G401.6 (cell line): ENCODE data around the gene OPN1LW.
"Not testable (repeated sequence)": the region's sequence is repeated elsewhere in the genome, so short reads cannot be mapped to it uniquely, and the experiment has no call there.

Experiments
- FAIRE-seq: peaks from 2 replicates; lab custom pipeline; 2012; peaks lifted over from hg19 to GRCh38; lab: Jason Lieb, UNC

The OPN1LW gene

DNA sequence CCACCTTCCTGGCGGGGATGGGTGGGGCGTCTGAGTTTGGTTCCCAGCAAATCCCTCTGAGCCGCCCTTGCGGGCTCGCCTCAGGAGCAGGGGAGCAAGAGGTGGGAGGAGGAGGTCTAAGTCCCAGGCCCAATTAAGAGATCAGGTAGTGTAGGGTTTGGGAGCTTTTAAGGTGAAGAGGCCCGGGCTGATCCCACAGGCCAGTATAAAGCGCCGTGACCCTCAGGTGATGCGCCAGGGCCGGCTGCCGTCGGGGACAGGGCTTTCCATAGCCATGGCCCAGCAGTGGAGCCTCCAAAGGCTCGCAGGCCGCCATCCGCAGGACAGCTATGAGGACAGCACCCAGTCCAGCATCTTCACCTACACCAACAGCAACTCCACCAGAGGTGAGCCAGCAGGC, at the start of gene OPN1LW:
OPN1LW (plus strand) TSS at position 234 of the 400 bp plus-strand sequence; CDS start at position 275, 41 bp downstream.
- FAIRE-seq, result not testable (repeated sequence)

DNA sequence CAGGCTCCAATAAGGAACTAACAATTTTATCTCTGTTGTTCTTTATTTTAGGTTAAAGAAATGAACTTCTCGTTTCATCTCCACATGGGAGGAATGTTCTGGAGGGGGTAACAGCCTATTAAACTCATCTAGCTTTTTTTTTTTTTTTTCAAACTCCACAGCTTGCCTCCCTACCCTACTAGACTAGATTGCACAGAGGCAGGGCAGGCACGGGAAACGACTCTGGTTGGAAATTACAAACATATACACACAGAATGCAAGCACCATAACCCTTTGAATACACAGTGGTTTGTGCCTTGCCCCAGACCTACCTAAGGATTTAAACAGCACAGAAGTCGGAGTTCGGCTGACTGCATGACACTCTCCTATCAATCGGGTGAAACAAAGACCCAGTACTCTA, 49.2 kb upstream of the OPN1LW start:
- FAIRE-seq, result no peak

DNA sequence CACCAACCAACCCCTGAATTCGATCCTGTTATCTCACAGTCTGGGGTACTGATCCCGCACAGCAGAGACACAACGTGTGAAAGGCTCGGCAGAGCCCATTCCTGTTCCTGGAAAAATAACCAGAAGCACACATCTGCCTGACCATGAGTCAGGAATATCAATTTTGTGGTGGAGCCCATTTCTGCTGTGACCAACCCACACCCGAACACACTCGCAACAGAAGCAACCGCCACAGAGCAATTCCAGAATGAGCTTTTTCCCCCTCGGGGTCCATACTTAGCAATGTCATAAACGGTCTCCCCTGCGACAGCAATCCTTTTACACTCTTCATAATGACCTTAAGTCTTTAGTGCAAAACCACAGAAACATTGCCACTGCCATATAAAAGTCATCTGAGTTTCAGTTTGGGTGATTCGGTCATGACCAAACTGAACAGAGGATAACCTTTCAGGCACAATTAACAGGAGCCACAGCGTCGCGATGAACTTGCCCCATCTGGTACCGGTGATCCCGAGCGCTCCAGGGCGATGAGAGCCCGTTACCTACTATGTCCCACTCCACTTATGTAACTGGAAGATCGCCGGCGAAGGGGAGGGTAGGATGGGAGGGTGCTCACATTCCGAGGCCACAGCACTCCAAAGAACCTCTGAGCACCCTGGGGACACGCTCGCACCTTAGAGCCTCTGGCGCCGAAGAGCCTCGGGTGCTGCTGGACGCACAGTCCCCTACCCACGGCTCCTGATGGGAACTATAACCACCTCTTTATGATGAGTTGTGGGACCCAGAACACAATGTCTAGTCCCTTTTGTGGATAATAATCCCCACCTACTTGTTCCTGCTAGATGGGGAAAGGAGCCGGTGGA, 47.7 kb upstream of the OPN1LW start:
- FAIRE-seq, result no peak

DNA sequence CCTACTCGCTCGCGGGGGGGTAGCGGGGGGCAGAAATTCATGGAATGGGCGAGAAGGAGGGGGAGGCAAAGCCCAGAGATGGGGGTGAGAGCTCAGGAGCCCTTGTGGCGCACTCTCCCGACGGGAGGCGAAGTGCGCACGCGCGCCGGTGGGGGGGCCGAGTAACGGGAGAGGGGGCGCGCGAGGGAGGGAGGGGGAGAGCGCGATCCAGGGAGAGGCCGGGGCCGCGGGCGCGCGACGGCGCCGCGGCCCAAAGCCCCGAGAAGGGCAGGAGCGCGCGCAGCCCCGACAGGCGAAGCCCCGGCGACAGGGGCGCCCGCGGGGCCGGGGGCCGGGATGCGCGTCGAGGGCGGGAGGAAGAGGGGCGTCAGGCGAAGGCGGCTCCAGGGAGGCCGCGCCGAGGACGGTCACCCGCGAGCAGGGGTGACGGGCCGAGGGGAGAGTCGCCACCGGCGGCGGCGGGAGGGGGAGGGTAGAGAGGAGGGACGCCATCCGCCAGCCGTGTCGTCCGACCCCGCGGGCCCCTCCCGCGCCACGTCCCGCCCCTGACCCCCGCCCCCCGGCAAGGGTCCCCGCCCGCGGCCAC, 46.9 kb upstream of the OPN1LW start:
- no peak for FAIRE-seq

DNA sequence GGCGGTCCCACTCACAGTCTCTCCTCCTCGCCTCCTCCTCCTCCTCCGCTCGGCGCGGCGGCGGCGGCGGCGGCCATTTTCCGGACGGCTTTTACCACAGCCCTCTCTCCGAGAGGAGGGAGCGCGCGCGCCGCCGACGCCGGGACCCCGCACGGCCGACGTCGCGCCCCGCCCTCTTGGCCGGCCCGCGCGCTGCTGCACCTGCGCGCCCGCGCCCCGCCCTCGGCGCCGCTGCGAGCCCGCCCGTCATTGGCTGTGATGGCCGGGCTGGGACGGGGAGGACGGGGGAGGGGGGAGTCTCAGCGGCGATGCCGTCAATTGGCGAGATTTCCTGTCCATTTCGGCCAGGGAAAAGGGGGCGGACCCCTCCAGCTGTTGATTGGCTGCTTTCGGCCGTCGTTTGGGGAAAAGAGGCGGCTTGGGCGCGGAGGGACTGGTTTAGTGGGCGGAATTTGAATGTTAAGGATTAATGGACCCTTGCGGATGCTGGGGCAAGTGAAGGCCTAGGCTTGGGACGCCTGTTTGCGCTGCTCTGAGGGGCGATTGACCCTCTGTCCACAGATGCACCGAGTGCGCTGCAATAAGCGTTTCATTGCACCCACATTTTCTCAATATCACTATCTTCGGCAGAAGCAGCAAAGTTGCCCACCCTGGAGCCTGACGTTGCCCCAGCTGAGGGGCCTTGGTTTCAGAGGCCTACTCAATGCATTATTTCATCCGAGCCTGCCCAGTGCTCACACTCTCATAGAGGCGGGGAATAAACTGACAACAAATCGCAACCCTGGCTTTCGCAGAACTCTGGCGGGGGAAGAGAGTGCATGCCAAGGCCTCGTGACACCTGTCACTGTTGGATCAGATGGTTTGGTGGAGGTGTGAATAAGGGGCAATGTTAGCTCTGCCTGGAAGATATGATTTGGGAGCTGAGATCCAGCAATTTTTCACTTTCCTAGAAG, 46.2 kb upstream of the OPN1LW start, which contains the start of gene MECP2:
MECP2 (minus strand) TSS at position 129 of the 953 bp plus-strand sequence.
- peak; percentile 81 for FAIRE-seq

DNA sequence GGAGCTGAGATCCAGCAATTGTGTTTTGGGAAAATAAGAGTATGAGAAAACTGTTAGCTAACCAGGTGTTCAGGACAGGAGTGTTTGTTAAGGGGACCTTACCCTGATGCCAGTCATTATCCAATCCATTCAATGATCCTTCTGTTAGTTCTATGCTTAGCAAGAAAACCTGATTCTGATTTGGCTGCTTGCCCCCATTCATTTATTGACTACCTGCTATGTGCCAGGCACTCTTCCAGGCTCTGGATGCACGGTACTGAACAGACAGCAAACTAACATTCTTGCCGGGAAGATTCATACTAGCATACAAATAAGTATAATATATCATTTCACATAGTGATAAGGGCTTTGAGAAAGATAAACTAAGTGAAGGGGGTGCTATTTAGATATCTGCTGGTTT, 45.5 kb upstream of the OPN1LW start:
- FAIRE-seq, result no peak

DNA sequence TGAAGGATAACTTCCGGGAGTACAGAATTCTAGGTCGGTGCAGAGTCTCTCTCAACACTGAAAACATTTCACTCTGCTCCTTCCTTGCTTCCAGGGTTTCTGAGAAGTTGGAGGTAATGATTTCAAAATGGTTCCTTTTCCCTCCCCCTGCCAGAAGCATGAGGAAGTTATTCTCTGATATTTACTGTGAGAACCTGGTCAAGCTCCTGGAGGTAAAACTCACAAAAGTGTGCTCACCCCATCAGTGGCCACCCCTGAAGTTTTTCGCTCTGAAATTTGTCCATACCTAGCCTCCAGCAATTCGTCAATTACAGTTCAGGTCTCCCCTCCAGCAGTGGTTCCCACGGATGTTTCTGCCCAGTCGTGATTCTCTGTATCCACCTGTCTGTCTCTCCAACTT, 30.3 kb upstream of the OPN1LW start:
- FAIRE-seq, result no peak

DNA sequence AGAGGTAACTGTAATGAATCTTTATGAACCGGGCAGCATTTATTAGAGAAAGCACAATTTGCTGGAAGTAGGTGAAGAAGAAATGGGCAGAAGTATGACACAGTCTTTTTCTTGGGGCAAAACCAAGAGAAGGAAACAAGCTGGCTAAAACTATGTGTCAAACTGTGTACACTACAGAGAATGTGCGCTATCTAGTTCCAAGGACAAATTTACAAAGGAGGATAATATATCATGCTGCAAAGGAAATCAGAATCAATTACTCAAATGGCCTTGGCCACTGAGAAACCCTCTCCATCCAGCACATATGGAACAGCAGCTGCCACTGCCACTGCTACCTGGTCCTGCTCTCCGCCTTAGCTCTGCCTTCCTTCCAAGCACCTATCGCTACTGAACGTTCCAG, 29.4 kb upstream of the OPN1LW start:
- FAIRE-seq, result no peak

DNA sequence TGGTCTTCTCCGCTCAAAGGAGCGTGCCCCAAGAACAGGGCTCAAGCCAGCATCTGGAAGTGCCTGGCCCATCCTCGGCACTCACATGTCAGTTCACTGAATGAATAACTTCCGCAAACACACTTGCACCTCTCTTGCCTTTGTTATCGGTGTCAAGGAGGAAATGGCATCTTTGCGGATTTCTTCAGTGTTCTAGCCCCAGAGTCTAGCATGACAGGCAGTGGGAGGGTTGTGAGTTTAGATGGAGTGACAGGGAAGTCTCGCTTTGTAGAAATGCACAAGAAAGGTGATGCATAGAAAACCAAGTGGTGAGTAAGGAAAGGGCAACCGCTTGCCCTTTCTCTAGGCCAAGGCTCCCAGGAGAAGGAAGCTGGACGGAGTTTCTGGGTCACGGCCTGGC, 29.0 kb upstream of the OPN1LW start:
- no peak for FAIRE-seq

DNA sequence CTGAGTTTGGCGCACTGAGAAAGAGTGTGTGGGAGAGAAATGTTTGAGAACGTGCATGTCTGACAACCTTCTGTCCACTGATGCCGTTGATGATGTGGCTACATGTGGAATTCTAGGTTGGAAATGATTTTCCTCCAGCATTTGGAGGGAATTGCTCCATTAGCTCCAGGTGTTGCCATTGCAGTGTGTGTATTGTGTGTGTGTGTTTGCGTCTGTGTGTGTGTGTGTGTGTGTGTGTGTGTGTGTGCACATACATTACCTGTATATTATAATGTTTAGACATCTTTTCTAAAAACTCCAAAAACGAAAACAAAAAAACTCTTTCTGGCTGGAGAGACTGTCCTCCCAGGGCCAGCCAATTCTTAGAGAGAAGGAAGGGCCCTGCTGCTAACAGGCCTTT, 28.3 kb upstream of the OPN1LW start:
- no peak for FAIRE-seq

DNA sequence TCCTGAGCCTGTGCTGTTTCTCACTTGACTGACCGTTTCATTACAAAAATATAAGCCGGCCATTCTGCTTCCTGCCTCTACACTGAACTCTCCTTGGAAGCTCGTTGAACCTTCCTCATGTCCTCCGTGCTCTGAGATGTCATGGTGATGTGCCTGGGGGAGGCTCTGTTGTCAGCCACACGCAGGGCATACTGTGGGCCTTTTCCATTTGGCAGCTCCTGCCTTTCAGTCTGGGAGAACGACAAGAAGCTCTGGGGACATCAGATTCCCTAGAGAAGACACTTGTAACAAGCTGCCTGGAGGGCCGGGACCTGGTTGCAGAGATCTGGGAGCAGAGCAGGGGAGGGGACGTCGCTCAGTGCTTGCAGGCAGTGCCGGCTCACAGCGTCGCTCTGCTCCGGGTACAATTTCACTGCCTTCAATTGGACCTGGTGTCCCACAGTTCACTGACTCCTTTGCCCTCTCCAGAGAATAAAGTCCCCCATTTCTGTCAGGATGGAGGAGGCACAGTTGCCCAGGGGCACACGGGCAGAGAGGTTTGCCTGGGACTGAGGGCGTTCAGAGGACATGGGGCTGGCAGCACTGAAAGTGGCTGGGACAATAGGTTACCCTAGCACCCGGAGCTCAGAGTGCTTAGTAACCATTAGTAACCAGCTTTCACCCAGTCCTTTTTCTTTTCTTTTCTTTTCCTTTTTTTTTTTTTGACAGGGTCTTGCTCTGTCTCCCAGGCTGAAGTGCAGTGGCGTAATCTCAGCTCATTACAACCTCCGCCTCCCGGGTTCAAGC, 27.4 kb upstream of the OPN1LW start:
- no peak for FAIRE-seq

DNA sequence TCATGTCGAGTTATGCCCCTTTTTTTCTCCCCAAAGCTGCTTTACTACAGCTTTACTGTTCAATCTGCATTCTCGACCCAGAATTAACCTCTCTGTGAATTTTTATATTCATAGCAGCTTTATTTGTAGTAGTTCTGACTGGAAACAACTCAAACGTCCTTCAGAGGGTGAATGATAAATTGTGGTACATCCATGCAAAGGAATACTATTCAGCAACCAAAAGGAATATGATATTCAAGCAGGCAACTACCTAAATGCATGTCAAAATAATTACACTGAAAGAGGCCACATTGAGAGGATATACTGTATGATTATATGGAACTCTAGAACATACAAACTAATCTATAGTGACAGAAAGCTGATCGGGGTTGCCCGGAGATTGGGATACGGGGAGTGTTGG, 26.5 kb upstream of the OPN1LW start:
- no peak for FAIRE-seq

DNA sequence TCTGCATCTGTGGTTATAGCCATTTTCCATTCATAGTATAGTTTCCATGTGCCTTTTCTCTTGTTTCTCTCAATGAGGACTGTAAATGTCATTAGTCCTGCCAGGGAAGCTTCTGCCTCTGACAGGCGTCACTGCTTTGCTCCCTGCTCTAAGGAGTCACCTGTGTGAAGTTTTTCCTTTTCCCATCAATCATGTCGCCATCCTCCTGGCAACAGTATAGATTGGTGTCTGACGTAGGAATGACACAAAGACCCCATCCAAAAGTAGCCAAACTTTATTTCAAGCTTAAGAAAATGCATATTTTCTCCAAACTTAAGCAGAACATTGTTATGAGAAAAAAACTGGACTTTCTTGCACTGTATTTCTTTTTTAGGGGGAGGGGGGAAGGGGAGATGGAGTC, 23.5 kb upstream of the OPN1LW start:
- FAIRE-seq, result no peak

DNA sequence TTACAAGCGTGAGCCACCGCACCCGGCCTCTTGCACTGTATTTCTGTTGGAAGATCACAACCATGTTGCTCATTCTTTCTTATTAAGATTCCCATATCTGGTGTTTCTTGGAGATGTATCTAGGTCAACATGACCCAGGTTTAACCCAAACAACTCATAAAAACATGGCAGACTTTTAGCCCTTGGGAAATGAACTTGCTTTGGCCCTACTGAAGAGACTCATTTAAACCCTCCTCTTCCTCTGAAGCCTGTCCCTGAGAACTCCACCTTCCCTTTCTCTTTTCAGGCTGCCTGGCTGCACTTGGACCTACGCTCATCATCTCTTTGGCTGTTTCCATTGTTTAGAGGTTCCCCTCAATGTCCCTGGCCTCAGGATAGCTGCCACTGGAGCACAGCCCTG, 22.8 kb upstream of the OPN1LW start:
- no peak for FAIRE-seq

DNA sequence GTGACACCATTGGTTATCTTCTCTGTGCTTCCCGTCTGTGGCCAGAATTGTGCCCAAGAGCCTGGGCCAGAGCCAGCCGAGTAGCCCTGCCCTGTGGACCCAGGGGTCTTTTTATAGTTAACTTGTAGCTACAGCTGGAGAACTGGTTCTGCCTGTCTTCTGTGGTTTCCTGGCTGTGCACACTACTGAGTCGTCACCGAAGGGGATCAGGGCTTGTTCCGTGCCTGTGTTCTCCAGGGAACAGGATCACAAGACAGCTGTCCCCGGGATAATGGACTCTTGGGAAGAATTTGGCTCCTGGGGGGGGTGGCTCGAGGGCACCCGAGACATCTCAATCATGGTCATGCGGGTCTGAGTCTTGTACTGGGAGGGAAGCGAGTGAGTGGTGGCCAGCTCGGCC, 22.1 kb upstream of the OPN1LW start:
- FAIRE-seq, result no peak

DNA sequence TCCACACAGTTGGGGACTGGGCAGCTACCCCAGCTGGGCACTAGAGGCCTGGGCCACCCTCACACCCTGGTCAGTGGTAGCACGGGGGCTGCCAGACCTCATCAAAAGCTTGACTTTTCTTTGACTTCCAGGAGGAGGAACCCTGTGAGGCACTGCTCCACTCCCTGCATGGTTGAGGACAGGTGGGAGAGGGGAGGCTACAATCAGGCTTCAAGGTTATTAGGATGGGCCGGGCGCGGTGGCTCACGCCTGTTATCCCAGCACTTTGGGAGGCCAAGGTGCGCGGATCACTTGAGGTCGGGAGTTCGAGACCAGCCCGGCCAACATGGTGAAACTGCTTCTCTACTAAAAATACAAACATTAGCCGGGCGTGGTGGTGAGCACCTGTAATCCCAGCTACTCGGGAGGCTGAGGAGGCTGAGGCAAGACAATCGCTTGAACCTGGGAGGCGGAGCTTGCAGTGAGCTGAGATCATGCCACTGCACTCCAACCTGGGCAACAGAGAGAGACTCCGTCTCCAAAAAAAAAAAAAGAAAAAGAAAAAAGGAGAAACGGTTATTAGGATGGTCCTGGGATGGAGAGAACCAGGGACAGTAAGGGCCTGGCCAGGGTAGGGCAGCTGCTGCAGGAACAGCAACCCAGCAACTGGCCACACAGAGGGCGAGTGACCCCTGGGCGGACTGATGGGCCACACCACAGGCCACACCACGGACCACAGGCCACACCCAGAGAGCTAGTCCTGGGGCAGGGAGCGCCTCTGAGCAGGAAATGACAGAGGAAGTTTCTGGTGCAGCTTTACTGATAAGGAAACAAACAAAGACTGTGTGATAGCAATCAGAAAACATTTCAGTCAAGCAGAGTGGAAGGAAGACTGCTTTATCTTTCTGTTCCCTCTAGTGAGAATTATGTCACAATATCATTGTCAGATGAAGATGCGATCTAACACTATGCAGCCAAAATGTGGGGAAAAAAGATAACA, 20.5 kb upstream of the OPN1LW start:
- no peak for FAIRE-seq

DNA sequence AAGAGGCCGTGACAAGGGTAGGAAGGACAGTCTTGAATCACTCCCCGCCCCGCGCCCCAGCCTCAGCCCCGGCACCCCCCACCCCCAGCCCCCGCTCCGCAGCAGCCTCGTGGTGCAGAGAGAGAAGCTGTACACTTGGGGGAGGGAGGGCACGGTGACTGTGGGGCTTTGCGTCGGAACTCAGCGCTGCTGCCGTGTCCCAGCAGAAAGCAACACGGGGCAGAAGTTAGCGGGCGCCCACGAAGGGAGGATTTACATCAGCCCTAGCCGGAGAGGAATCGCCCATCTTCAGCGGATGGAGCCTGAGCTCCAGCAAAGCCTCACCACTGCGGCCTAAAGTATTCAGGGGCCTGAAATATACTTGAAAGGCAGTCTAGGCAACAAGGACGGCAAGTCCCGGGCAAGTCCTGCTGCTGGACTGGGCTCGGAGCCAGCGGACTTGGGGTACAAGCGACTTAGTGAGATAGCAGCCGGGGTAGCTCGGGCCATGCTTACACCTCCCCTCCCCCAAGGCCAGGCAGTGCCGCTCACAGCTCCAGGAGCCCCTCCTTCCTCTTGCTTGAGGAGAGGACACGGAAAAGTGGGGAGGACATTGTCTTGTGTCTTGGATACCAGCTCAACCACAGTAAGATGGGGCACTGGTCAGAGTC, 18.5 kb upstream of the OPN1LW start:
- no peak for FAIRE-seq

DNA sequence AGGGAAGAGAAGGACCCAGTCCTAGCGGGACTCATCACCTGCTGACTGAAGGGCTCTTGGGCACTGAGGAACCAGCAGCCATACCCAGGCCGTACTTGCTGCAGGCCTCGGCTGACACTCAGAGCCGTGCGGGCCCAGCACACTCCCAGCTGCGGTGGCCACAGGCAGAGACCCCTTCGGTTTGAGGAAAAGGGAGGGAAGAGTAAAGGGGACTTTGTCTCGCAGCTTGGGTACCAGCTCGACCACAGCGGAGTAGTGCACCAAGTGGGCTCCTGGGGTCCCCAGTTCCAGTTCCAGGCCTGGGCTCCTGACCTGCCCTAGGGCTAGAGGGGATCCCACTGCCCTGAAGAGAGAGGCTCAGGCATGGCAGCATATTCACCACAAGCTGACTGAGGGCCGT, 17.9 kb upstream of the OPN1LW start:
- FAIRE-seq, result no peak

DNA sequence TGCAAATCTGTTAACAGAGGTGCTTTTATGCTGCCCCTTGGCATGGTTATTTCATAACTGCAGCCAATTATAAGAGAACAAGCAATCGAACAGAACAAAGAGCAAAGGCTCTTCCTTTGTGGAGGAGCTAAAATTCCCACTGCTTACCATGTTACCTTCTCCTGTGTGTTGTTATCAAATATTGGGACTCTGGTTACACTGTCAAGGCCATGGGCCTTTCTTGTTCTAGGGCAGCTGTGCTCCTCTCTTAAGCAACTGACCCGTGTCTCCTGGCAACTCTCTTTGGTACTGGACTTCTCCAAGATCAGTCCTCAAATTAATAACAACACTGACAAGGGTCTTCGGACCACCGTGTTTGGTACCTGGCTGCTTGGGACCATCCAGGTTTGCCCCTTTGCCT, 12.1 kb upstream of the OPN1LW start:
- FAIRE-seq, result no peak

DNA sequence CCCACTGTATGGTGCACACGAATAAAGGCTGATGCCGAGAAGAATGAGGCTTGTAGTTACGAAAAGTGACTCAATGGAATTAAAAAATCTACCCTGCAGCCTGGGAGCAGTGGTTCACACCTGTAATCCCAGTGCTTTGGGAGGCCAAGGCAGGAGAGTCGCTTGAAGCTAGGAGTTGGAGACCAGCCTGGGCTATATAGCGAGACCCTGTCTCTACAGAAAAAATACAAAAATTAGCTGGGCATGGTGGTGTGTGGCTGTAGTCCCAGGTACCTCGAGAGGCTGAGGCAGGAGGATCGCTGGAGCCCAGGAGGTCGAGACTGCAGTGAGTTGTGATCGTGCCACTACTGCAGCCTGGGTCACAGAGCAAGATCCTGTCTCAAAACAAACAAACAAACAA, 11.7 kb upstream of the OPN1LW start:
- FAIRE-seq, result no peak
